SK-N-MC (cell line): ENCODE data around the gene STK11IP.

Experiments
- FOXP2 ChIP-seq: optimal IDR thresholded peaks from 2 replicates; pipeline ENCODE3; 2011; ENCODE audit warnings: mild to moderate bottlenecking, moderate library complexity; ENCODE audit not compliant: insufficient read depth; ENCODE audit errors: extremely low read length, control extremely low read depth
- POLR2AphosphoS5 ChIP-seq: IDR thresholded peaks from 2 replicates; pipeline ENCODE4 v1.6.1; 2012; ENCODE audit warnings: mild to moderate bottlenecking, low read depth, low read length, borderline replicate concordance

- TF ChIP-seq FOXP2 (no peak), POLR2AphosphoS5 (no peak)
Observed at GRCh38 chr2:219636941-219637841, 39.5 kb downstream of the STK11IP start.
